ENCODE data around the gene IFNA13. TPM values are rescaled to one million over a fixed set of nuclear protein-coding genes. Genes with fewer than 3 reads are reported as not detected.

Gene IFNA13
- total and polyA plus RNA-seq, 2 of the 13 experiments (the other 11 are each of a cell fraction or from before 2014, with no cell fraction given), result not detected

Other genes with a start within 250 kb of the IFNA13 start
- gene IFNW1, start 226.2 kb downstream of the IFNA13 start, total RNA-seq (2016; rRNA removed; fragmentation: Illumina TruSeq; extraction: Trizol), result not detected in 2 replicates
- gene IFNW1, start 226.2 kb downstream of the IFNA13 start, polyA plus RNA-seq (2011; rRNA removed), result not detected in 2 replicates
- not detected in 2 replicates for gene IFNA21, start 201.4 kb downstream of the IFNA13 start, total RNA-seq (2016; rRNA removed; fragmentation: Illumina TruSeq; extraction: Trizol)
- gene IFNA21, start 201.4 kb downstream of the IFNA13 start, polyA plus RNA-seq (2011; rRNA removed), result not detected in 2 replicates
- not detected in 2 replicates for gene IFNA4, start 180.5 kb downstream of the IFNA13 start, total RNA-seq (2016; rRNA removed; fragmentation: Illumina TruSeq; extraction: Trizol)
- gene IFNA4, start 180.5 kb downstream of the IFNA13 start, polyA plus RNA-seq (2011; rRNA removed), result not detected in 2 replicates
- not detected in 2 replicates for gene IFNA7, start 165.9 kb downstream of the IFNA13 start, total RNA-seq (2016; rRNA removed; fragmentation: Illumina TruSeq; extraction: Trizol)
- not detected in 2 replicates for gene IFNA7, start 165.9 kb downstream of the IFNA13 start, polyA plus RNA-seq (2011; rRNA removed)
- not detected in 2 replicates for gene IFNA10, start 160.9 kb downstream of the IFNA13 start, total RNA-seq (2016; rRNA removed; fragmentation: Illumina TruSeq; extraction: Trizol)
- gene IFNA10, start 160.9 kb downstream of the IFNA13 start, polyA plus RNA-seq (2011; rRNA removed), result not detected in 2 replicates
- not detected in 2 replicates for gene IFNA16, start 150.7 kb downstream of the IFNA13 start, total RNA-seq (2016; rRNA removed; fragmentation: Illumina TruSeq; extraction: Trizol)
- gene IFNA16, start 150.7 kb downstream of the IFNA13 start, polyA plus RNA-seq (2011; rRNA removed), result not detected in 2 replicates
- not detected in 2 replicates for gene IFNA17, start 139.8 kb downstream of the IFNA13 start, total RNA-seq (2016; rRNA removed; fragmentation: Illumina TruSeq; extraction: Trizol)
- not detected in 2 replicates for gene IFNA17, start 139.8 kb downstream of the IFNA13 start, polyA plus RNA-seq (2011; rRNA removed)
- gene IFNA14, start 128.1 kb downstream of the IFNA13 start, total RNA-seq (2016; rRNA removed; fragmentation: Illumina TruSeq; extraction: Trizol), result not detected in 2 replicates
- not detected in 2 replicates for gene IFNA14, start 128.1 kb downstream of the IFNA13 start, polyA plus RNA-seq (2011; rRNA removed)
- gene IFNA5, start 62.7 kb downstream of the IFNA13 start, total RNA-seq (2016; rRNA removed; fragmentation: Illumina TruSeq; extraction: Trizol), result not detected in 2 replicates
- not detected in 2 replicates for gene IFNA5, start 62.7 kb downstream of the IFNA13 start, polyA plus RNA-seq (2011; rRNA removed)
- 17.7 and 32.7 TPM in 2 replicates for gene KLHL9, start 32.7 kb downstream of the IFNA13 start, total RNA-seq (2016; rRNA removed; fragmentation: Illumina TruSeq; extraction: Trizol)
- 8.1 and 8.7 TPM in 2 replicates for gene KLHL9, start 32.7 kb downstream of the IFNA13 start, polyA plus RNA-seq (2011; rRNA removed)
- gene IFNA6, start 17.2 kb downstream of the IFNA13 start, total RNA-seq (2016; rRNA removed; fragmentation: Illumina TruSeq; extraction: Trizol), result not detected in 2 replicates
- not detected in 2 replicates for gene IFNA6, start 17.2 kb downstream of the IFNA13 start, polyA plus RNA-seq (2011; rRNA removed)
- not detected in 2 replicates for gene IFNA2, start 17.3 kb upstream of the IFNA13 start, total RNA-seq (2016; rRNA removed; fragmentation: Illumina TruSeq; extraction: Trizol)
- gene IFNA2, start 17.3 kb upstream of the IFNA13 start, polyA plus RNA-seq (2011; rRNA removed), result not detected in 2 replicates
- gene IFNA8, start 41.1 kb upstream of the IFNA13 start, total RNA-seq (2016; rRNA removed; fragmentation: Illumina TruSeq; extraction: Trizol), result not detected in 2 replicates
- not detected in 2 replicates for gene IFNA8, start 41.1 kb upstream of the IFNA13 start, polyA plus RNA-seq (2011; rRNA removed)
- not detected in 2 replicates for gene IFNA1, start 72.4 kb upstream of the IFNA13 start, total RNA-seq (2016; rRNA removed; fragmentation: Illumina TruSeq; extraction: Trizol)
- gene IFNA1, start 72.4 kb upstream of the IFNA13 start, polyA plus RNA-seq (2011; rRNA removed), result not detected in 2 replicates
- not detected in 2 replicates for gene IFNE, start 114.3 kb upstream of the IFNA13 start, total RNA-seq (2016; rRNA removed; fragmentation: Illumina TruSeq; extraction: Trizol)
- gene IFNE, start 114.3 kb upstream of the IFNA13 start, polyA plus RNA-seq (2011; rRNA removed), result not detected in 2 replicates